Osteoblast (primary cell): ENCODE measurements around the gene SEPTIN5. TPM values are rescaled to one million over a fixed set of nuclear protein-coding genes. Genes with fewer than 3 reads are reported as not detected.

ENCODE experiments used
- DNase-seq: peaks from one replicate; pipeline ENCODE4 v3.0.0; 2011; ENCODE audit warnings: low spot score, mixed read lengths; ENCODE audit not compliant: insufficient read length; ENCODE audit errors: missing footprints
- H2AFZ ChIP-seq: 2 replicates; pipeline ENCODE4 v1.6.0; 2011; ENCODE audit warnings: mild to moderate bottlenecking, low read length
- H3K27ac ChIP-seq: 2 replicates; pipeline ENCODE4 v1.5.1; 2011; ENCODE audit warnings: mild to moderate bottlenecking, low read depth, low read length, moderate library complexity
- H3K27me3 ChIP-seq: 2 replicates; pipeline ENCODE4 v1.6.0; 2012; ENCODE audit warnings: mild to moderate bottlenecking, control low read depth, inconsistent platforms, low read length, moderate library complexity; ENCODE audit not compliant: insufficient read depth
- H3K36me3 ChIP-seq: 2 replicates; pipeline ENCODE4 v1.5.1; 2011; ENCODE audit warnings: mild to moderate bottlenecking, low read length, control low read depth, moderate library complexity; ENCODE audit not compliant: insufficient read depth
- H3K4me1 ChIP-seq: 2 replicates; pipeline ENCODE4 v1.5.1; 2011; ENCODE audit warnings: mild to moderate bottlenecking, low read length, control low read depth, moderate library complexity; ENCODE audit not compliant: insufficient read depth
- H3K4me2 ChIP-seq: 2 replicates; pipeline ENCODE4 v1.6.0; 2011; ENCODE audit warnings: mild to moderate bottlenecking, low read length; ENCODE audit not compliant: insufficient read depth
- H3K4me3 ChIP-seq: fragments of 200-600 bp; sonication (generic); 3 replicates; pipeline ENCODE4 v1.5.1; 2012; ENCODE audit warnings: mild to moderate bottlenecking, low read length, inconsistent platforms; ENCODE audit not compliant: insufficient read depth
- H3K79me2 ChIP-seq: 2 replicates; pipeline ENCODE4 v1.6.0; 2012; ENCODE audit warnings: mild to moderate bottlenecking, low read length, control low read depth, inconsistent platforms; ENCODE audit not compliant: insufficient read depth
- H3K9me3 ChIP-seq: 2 replicates; pipeline ENCODE4 v1.5.1; 2011; ENCODE audit warnings: low read depth, low read length, control low read depth
- H4K20me1 ChIP-seq: 2 replicates; pipeline ENCODE4 v1.6.0; 2012; ENCODE audit warnings: mild to moderate bottlenecking, low read length, control low read depth; ENCODE audit not compliant: insufficient read depth
- CTCF ChIP-seq: IDR thresholded peaks from 2 replicates; pipeline ENCODE4 v1.5.1; 2011; ENCODE audit warnings: mild to moderate bottlenecking, low read depth, low read length, moderate library complexity; ENCODE audit errors: extremely low read depth
- total RNA-seq: library from RNA; depleted of rRNA; stranded (reverse); fragments of >200 nt; gene quantifications from 2 replicates; pipeline ENCODE4 v1.2.3, GENCODE V29; 2012

SEPTIN5 gene
- total RNA-seq, 1 donor: 14.5 TPM

GRCh38 chr22:19701420-19702145 lies 12.7 kb upstream of the SEPTIN5 start:
- Histone ChIP-seq H3K4me1 (no peaks in the 10 kb centered on the region), H3K4me2 (no peak overlapping the region), H3K9me3 (no peaks in the 10 kb centered on the region), H3K27ac (no peak overlapping the region), H3K36me3 (no peaks in the 10 kb centered on the region), H4K20me1 (no peaks in the 10 kb centered on the region), H3K27me3 (peaks cover 3% of the 10 kb centered on the region), H3K4me3 (no peak overlapping the region), H2AFZ (no peak overlapping the region), H3K79me2 (no peaks in the 10 kb centered on the region)
- no peak for TF ChIP-seq CTCF
- no peak for DNase-seq

GRCh38 chr22:19703869-19704268 lies 10.4 kb upstream of the SEPTIN5 start:
- no peak for TF ChIP-seq CTCF
- no peaks in the 10 kb centered on the region for H3K79me2 ChIP-seq
- H2AFZ ChIP-seq: no peak overlapping the region
- no peaks in the 10 kb centered on the region for H3K36me3 ChIP-seq
- no peaks in the 10 kb centered on the region for H4K20me1 ChIP-seq
- H3K4me3 ChIP-seq: no peak overlapping the region
- H3K4me1 ChIP-seq: no peaks in the 10 kb centered on the region
- DNase-seq: peak; percentile 0
- H3K9me3 ChIP-seq: no peaks in the 10 kb centered on the region
- H3K27ac ChIP-seq: no peak overlapping the region
- no peak overlapping the region for H3K4me2 ChIP-seq
- peaks cover 3% of the 10 kb centered on the region for H3K27me3 ChIP-seq

- no peaks in the 10 kb centered on the region for H3K9me3 ChIP-seq
- no peaks in the 10 kb centered on the region for H3K79me2 ChIP-seq
- no peak overlapping the region for H3K27ac ChIP-seq
- no peaks in the 10 kb centered on the region for H4K20me1 ChIP-seq
- TF ChIP-seq CTCF: no peak
- no peaks in the 10 kb centered on the region for H3K4me1 ChIP-seq
- H3K4me2 ChIP-seq: no peak overlapping the region
- H3K27me3 ChIP-seq: peaks cover 3% of the 10 kb centered on the region
- DNase-seq: peak; percentile 63
- H3K4me3 ChIP-seq: no peak overlapping the region
- H2AFZ ChIP-seq: no peak overlapping the region
- H3K36me3 ChIP-seq: no peaks in the 10 kb centered on the region
These were observed 9.8 kb upstream of the SEPTIN5 start for GRCh38 chr22:19704355-19705015.

- Histone ChIP-seq H3K27ac (no peak overlapping the region), H3K27me3 (peaks cover 3% of the 10 kb centered on the region), H3K79me2 (no peaks in the 10 kb centered on the region), H3K9me3 (no peaks in the 10 kb centered on the region), H3K4me3 (no peak overlapping the region), H3K4me1 (no peaks in the 10 kb centered on the region), H2AFZ (no peak overlapping the region), H3K4me2 (no peak overlapping the region), H3K36me3 (no peaks in the 10 kb centered on the region), H4K20me1 (no peaks in the 10 kb centered on the region)
- peak; percentile 80 for DNase-seq
- TF ChIP-seq CTCF: no peak
These were observed 8.9 kb upstream of the SEPTIN5 start for GRCh38 chr22:19705181-19705934.
